SU-DHL-6 (cell line): ENCODE data around the gene PLCH1.
"Not testable (repeated sequence)": the region's sequence is repeated elsewhere in the genome, so short reads cannot be mapped to it uniquely, and the experiment has no call there.

Experiments
- CTCF ChIP-seq: fragments of 200-600 bp; sonication (generic); IDR thresholded peaks from one replicate; pipeline ENCODE4 v1.5.1; 2017; ENCODE audit warnings: antibody characterized with exemption, mild to moderate bottlenecking, low read length, moderate library complexity; ENCODE audit not compliant: insufficient read depth, poor library complexity, severe bottlenecking
- EZH2phosphoT487 ChIP-seq: fragments of 200-600 bp; sonication (generic), shearing (Covaris generic); conservative IDR thresholded peaks from 2 replicates; pipeline ENCODE4 v1.6.1; 2018; ENCODE audit warnings: mild to moderate bottlenecking, antibody characterized with exemption, low read length, moderate library complexity, mixed read lengths

GRCh38 chr3:155394896-155395295 lies 350.0 kb downstream of the PLCH1 start:
- not testable (repeated sequence) for TF ChIP-seq CTCF, EZH2phosphoT487
